Natural killer cell (primary cell): ENCODE data around the gene SNED1. TPM values are rescaled to one million over a fixed set of nuclear protein-coding genes. Genes with fewer than 3 reads are reported as not detected.

Experiments
- ATAC-seq, 3 donors: fragments of 150-1000 bp in 2 of 3; fragments of 200-7000 bp in 1 of 3; cut with Tn5 transposase; 1 replicate in 1 of 3; 2 replicates in 2 of 3; pipeline ENCODE4 v1.10.0; 2021; ENCODE audit warnings: mild to moderate bottlenecking in 2 of 3, moderate library complexity in 2 of 3
- DNase-seq, 2 donors: peaks; one replicate each; pipeline versions ENCODE4 v3.0.0 to v3.0.0-alpha.2; 2013 to 2021; ENCODE audit warnings: mixed read lengths in 1 of 2
- H3K27ac ChIP-seq: one replicate; pipeline ENCODE4 v1.5.1; 2013; ENCODE audit warnings: mild to moderate bottlenecking, low read length
- H3K27me3 ChIP-seq: one replicate; pipeline ENCODE4 v1.6.1; 2013; ENCODE audit warnings: low read length; ENCODE audit not compliant: control insufficient read depth, insufficient read depth
- H3K36me3 ChIP-seq: one replicate; pipeline ENCODE4 v1.6.1; 2013; ENCODE audit warnings: low read length; ENCODE audit not compliant: control insufficient read depth, insufficient read depth
- H3K4me1 ChIP-seq: one replicate; pipeline ENCODE4 v1.6.1; 2013; ENCODE audit warnings: low read length; ENCODE audit not compliant: control insufficient read depth, insufficient read depth
- H3K4me3 ChIP-seq: one replicate; pipeline ENCODE4 v1.5.1; 2013; ENCODE audit warnings: low read length
- H3K9me3 ChIP-seq: one replicate; pipeline ENCODE4 v1.6.1; 2013; ENCODE audit warnings: low read length; ENCODE audit not compliant: control insufficient read depth, insufficient read depth
- H3K27ac Mint-ChIP-seq, 2 donors: one replicate each; pipeline ENCODE4 v1.8.0; 2022; ENCODE audit warnings: mild to moderate bottlenecking in 2 of 2, mixed read lengths in 2 of 2, moderate library complexity in 1 of 2
- H3K27me3 Mint-ChIP-seq, 2 donors: one replicate each; pipeline ENCODE4 v1.8.0; 2022; ENCODE audit warnings: low read depth in 2 of 2, mixed read lengths in 2 of 2
- H3K36me3 Mint-ChIP-seq: one replicate; pipeline ENCODE4 v1.8.0; 2022; ENCODE audit warnings: mixed read lengths
- H3K4me1 Mint-ChIP-seq, 2 donors: one replicate each; pipeline ENCODE4 v1.8.0; 2022; ENCODE audit warnings: mixed read lengths in 2 of 2
- H3K4me3 Mint-ChIP-seq: one replicate; pipeline ENCODE4 v1.8.0; 2022; ENCODE audit warnings: mild to moderate bottlenecking, moderate library complexity, mixed read lengths
- H3K9me3 Mint-ChIP-seq, 2 donors: one replicate each; pipeline ENCODE4 v1.8.0; 2022; ENCODE audit warnings: mixed read lengths in 2 of 2
- WGBS: methylation state at CpG from one replicate; pipeline ENCODE4 v1.1.7; 2013; ENCODE audit warnings: missing lambda C conversion rate; ENCODE audit not compliant: insufficient coverage; 5-methylcytosine and 5-hydroxymethylcytosine counted together
- intact Hi-C: fragments of 100-400 bp; cut with micrococcal nuclease; formaldehyde crosslinking; loops from one replicate; pipeline ENCODE4 v1.14.2; 2022
- total RNA-seq, 4 donors: library from RNA; stranded (reverse); fragments of 120-200 nt in 1 of 4; gene quantifications; one replicate each; pipeline versions ENCODE4 v1.2.3 to v1.2.4, GENCODE V29; 2013 to 2022
- TF ChIP-seq, protein P1 (sequence below): fragments of 200-600 bp; IDR thresholded peaks from one replicate; pipeline ENCODE4 v1.8.0; 2022; ENCODE audit warnings: antibody characterized with exemption

Gene SNED1
- total RNA-seq, 3 donors from 2014 or later (not counting 1 experiment from before 2014, with no cell fraction given): 0.97 to 4.9 (median 2.5) TPM

DNA sequence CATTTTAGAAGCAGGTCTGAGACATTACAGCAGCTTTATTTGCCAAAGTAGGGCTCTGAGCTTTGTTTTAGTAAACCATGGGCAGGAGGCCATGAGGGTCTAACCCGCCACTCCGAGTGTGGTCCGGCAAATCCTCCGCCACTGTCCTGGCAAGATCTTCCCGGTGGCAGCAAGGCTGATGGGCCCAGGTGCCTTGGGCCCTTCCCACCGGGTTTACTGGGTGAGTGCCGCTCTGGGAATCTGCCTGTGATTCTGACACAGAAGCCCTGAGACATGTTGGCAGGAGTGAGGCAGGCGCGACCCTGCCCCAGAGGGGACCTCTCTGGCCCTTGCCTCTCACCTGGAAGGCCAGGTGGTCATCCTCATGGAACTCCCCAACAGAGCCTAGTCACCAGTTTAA, 73.7 kb downstream of the SNED1 start:
- TF ChIP-seq, protein P1, sequence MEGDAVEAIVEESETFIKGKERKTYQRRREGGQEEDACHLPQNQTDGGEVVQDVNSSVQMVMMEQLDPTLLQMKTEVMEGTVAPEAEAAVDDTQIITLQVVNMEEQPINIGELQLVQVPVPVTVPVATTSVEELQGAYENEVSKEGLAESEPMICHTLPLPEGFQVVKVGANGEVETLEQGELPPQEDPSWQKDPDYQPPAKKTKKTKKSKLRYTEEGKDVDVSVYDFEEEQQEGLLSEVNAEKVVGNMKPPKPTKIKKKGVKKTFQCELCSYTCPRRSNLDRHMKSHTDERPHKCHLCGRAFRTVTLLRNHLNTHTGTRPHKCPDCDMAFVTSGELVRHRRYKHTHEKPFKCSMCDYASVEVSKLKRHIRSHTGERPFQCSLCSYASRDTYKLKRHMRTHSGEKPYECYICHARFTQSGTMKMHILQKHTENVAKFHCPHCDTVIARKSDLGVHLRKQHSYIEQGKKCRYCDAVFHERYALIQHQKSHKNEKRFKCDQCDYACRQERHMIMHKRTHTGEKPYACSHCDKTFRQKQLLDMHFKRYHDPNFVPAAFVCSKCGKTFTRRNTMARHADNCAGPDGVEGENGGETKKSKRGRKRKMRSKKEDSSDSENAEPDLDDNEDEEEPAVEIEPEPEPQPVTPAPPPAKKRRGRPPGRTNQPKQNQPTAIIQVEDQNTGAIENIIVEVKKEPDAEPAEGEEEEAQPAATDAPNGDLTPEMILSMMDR: no peak
- H3K9me3 ChIP-seq: no peaks in the 10 kb centered on the region
- intact Hi-C loops: no loop called here
- no peak overlapping the region for H3K27ac Mint-ChIP-seq
- H3K27me3 ChIP-seq: no peaks in the 10 kb centered on the region
- peaks cover 7% of the 10 kb centered on the region for H3K36me3 ChIP-seq
- H3K27me3 Mint-ChIP-seq: peaks cover 0 to 3% of the 10 kb centered on the region in 2 donors
- no peak overlapping the region for H3K4me3 ChIP-seq
- peaks cover 0 to 7% of the 10 kb centered on the region in 2 donors for H3K4me1 Mint-ChIP-seq
- 93% methylated on average over 9 of the region's 9 CpGs for WGBS
- no peak overlapping the region for H3K4me3 Mint-ChIP-seq
- H3K4me1 ChIP-seq: no peaks in the 10 kb centered on the region
- no peak overlapping the region for H3K27ac ChIP-seq
- no peaks in the 10 kb centered on the region for H3K9me3 Mint-ChIP-seq
- DNase-seq: no peak
- ATAC-seq: no peak
- no peaks in the 10 kb centered on the region for H3K36me3 Mint-ChIP-seq

DNA sequence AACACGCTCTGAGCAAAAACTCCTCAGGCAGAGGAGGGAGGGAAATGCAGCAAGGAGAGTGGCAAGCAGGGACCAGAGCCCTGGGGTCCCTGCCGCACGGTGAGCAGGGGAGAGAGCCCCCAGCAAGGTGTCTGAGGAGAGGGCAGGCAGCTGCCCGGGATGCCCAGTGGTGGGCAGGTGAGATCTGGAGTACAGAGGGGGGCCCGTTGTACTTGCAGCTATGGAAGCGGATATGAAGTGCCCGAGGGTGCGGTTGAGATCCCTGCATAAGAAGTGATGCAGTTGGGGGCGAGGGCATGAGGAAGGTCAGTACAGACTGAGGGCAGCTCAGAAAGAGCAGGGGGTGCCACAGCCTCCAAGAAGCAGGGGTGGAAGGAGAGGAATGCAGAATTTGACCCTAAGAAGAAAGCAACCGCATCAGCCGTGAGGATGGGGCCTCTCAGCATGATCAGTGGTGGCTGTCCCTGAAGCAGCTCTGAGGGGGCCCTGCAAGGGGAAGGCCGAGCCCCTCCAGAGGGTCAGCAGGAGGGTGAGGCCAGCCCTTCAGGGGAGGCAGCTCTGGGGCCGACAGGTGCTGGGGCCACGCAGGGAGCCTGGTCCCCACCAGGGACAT, 74.2 kb downstream of the SNED1 start:
- Histone ChIP-seq H3K27ac (no peak overlapping the region), H3K27me3 (no peaks in the 10 kb centered on the region), H3K4me1 (no peaks in the 10 kb centered on the region), H3K4me3 (no peak overlapping the region), H3K9me3 (no peaks in the 10 kb centered on the region), H3K36me3 (peaks cover 7% of the 10 kb centered on the region)
- ATAC-seq (no peak), DNase-seq (no peak)
- Mint-ChIP-seq H3K27ac (no peak overlapping the region), H3K36me3 (no peaks in the 10 kb centered on the region), H3K27me3 (peaks cover 0 to 3% of the 10 kb centered on the region in 2 donors), H3K4me1 (peaks cover 0 to 7% of the 10 kb centered on the region in 2 donors), H3K4me3 (no peak overlapping the region), H3K9me3 (no peaks in the 10 kb centered on the region)
- WGBS: 92% methylated on average over 14 of the region's 14 CpGs
- TF ChIP-seq, protein P1: no peak
- intact Hi-C loops: no loop called here

DNA sequence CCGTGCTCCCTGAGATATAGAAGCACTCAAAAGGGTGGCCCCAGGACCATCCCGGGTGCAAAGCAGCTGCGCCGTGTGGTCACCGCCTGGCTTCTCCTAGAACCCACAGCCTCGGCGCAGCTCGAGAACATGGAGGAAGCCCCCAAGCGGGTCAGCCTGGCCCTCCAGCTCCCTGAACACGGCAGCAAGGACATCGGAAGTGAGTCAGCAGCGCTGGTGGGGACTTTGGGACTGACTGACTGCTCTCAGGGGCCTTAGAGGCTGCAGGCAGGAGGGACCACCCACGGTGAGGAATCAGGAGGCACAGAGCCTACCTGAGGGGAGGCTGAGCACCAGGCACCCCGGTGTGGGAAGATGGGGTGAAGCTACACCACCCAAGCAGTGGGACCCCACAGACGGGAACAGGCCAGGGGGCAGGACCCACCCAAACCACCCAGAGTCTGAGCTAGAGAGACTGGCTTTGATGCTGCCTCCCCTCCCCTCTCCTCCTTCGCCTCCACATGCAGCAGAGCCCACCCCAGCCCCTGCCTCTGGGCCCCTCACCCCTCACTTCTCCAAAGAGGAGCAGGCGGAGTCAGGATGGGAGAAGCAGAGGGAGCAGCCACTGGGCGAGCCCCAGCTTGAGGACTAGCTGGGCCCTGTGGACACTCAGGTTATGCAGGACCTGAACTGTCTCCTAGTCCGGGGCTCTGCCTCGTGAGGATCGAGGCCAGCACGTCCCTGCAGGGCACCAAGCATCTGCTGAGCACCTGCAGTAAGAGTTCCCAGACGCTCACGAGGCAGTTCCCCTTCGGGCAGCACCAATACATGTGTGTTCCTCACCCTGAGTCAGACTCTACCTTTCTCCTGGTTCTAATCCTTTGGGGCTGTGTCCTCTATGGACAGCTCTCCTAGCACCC, 75.0 kb downstream of the SNED1 start:
- H3K4me3 Mint-ChIP-seq: no peak overlapping the region
- DNase-seq (no peak), ATAC-seq (no peak)
- Histone ChIP-seq H3K9me3 (no peaks in the 10 kb centered on the region), H3K4me3 (no peak overlapping the region), H3K36me3 (peaks cover 7% of the 10 kb centered on the region), H3K4me1 (no peaks in the 10 kb centered on the region), H3K27me3 (no peaks in the 10 kb centered on the region), H3K27ac (no peak overlapping the region)
- TF ChIP-seq, protein P1: no peak
- peaks cover 0 to 3% of the 10 kb centered on the region in 2 donors for H3K27me3 Mint-ChIP-seq
- no peaks in the 10 kb centered on the region for H3K9me3 Mint-ChIP-seq
- no peaks in the 10 kb centered on the region for H3K36me3 Mint-ChIP-seq
- 88% methylated on average over 25 of the region's 25 CpGs for WGBS
- H3K4me1 Mint-ChIP-seq: peaks cover 0 to 7% of the 10 kb centered on the region in 2 donors
- intact Hi-C loops: no loop called here
- H3K27ac Mint-ChIP-seq: no peak overlapping the region
